ENCODE results near the gene SSH2.
A peak's percentile ranks its signal among the peaks of the same experiment; 100 is the strongest.
"Not testable (repeated sequence)": the region's sequence is repeated elsewhere in the genome, so short reads cannot be mapped to it uniquely, and the experiment has no call there.

Gene SSH2

GRCh38 chr17:29867643-29868181, 62.3 kb downstream of the SSH2 start:
- no peak overlapping the region for H3K4me3 ChIP-seq (ENCODE audit: low read length)
- H3K9ac ChIP-seq (ENCODE audit: low read length) = no peak overlapping the region
- H4K20me1 ChIP-seq (ENCODE audit: insufficient read depth, low read length) = no peaks in the 10 kb centered on the region
- no peak overlapping the region for H2AFZ ChIP-seq (ENCODE audit: low read length)
- no peak for DNase-seq
- no peaks in the 10 kb centered on the region for H3K36me3 ChIP-seq (replicated peaks; ENCODE audit: insufficient read depth, low read length)
- no peaks in the 10 kb centered on the region for H3K9me3 ChIP-seq (replicated peaks; ENCODE audit: insufficient read depth, low read length)
- H3K27ac ChIP-seq (ENCODE audit: low read length) = no peak overlapping the region
- H3K4me2 ChIP-seq (ENCODE audit: low read depth, low read length) = no peak overlapping the region
- peaks cover 37% of the 10 kb centered on the region for H3K79me2 ChIP-seq (ENCODE audit: low read length)
- H3K27me3 ChIP-seq (replicated peaks; ENCODE audit: insufficient read depth, low read length) = no peaks in the 10 kb centered on the region
- H3K4me1 ChIP-seq (ENCODE audit: low read length) = no peaks in the 10 kb centered on the region
- no peaks in the 10 kb centered on the region for H3K9me2 ChIP-seq (replicated peaks; ENCODE audit: insufficient read depth, low read length)
- TF ChIP-seq EZH2 (optimal IDR thresholded peaks at IDR 0.05; ENCODE audit: low read depth, low read length) (no peak), EZH2phosphoT487 (IDR thresholded peaks at IDR 0.05; ENCODE audit: low read length) (no peak)
- TF ChIP-seq, protein P1, sequence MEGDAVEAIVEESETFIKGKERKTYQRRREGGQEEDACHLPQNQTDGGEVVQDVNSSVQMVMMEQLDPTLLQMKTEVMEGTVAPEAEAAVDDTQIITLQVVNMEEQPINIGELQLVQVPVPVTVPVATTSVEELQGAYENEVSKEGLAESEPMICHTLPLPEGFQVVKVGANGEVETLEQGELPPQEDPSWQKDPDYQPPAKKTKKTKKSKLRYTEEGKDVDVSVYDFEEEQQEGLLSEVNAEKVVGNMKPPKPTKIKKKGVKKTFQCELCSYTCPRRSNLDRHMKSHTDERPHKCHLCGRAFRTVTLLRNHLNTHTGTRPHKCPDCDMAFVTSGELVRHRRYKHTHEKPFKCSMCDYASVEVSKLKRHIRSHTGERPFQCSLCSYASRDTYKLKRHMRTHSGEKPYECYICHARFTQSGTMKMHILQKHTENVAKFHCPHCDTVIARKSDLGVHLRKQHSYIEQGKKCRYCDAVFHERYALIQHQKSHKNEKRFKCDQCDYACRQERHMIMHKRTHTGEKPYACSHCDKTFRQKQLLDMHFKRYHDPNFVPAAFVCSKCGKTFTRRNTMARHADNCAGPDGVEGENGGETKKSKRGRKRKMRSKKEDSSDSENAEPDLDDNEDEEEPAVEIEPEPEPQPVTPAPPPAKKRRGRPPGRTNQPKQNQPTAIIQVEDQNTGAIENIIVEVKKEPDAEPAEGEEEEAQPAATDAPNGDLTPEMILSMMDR (IDR thresholded peaks at IDR 0.05; ENCODE audit: low read length) = peak; percentile 17
- H3F3A ChIP-seq (ENCODE audit: insufficient read depth, low read length) = no peaks in the 10 kb centered on the region

GRCh38 chr17:29866746-29867404, 63.2 kb downstream of the SSH2 start:
- Histone ChIP-seq H3K79me2 (ENCODE audit: low read length) (peaks cover 32% of the 10 kb centered on the region), H3K4me2 (ENCODE audit: low read depth, low read length) (no peak overlapping the region), H3K4me1 (ENCODE audit: low read length) (no peaks in the 10 kb centered on the region), H3K9me2 (replicated peaks; ENCODE audit: insufficient read depth, low read length) (no peaks in the 10 kb centered on the region), H3K36me3 (replicated peaks; ENCODE audit: insufficient read depth, low read length) (no peaks in the 10 kb centered on the region), H3K4me3 (ENCODE audit: low read length) (no peak overlapping the region), H4K20me1 (ENCODE audit: insufficient read depth, low read length) (no peaks in the 10 kb centered on the region), H3K9me3 (replicated peaks; ENCODE audit: insufficient read depth, low read length) (no peaks in the 10 kb centered on the region), H3F3A (ENCODE audit: insufficient read depth, low read length) (no peaks in the 10 kb centered on the region), H3K27me3 (replicated peaks; ENCODE audit: insufficient read depth, low read length) (no peaks in the 10 kb centered on the region), H3K27ac (ENCODE audit: low read length) (no peak overlapping the region), H3K9ac (ENCODE audit: low read length) (no peak overlapping the region), H2AFZ (ENCODE audit: low read length) (no peak overlapping the region)
- TF ChIP-seq, protein P1 (IDR thresholded peaks at IDR 0.05; ENCODE audit: low read length) = no peak
- TF ChIP-seq EZH2phosphoT487 (IDR thresholded peaks at IDR 0.05; ENCODE audit: low read length) (no peak), EZH2 (optimal IDR thresholded peaks at IDR 0.05; ENCODE audit: low read depth, low read length) (no peak)
- DNase-seq = no peak

DNA sequence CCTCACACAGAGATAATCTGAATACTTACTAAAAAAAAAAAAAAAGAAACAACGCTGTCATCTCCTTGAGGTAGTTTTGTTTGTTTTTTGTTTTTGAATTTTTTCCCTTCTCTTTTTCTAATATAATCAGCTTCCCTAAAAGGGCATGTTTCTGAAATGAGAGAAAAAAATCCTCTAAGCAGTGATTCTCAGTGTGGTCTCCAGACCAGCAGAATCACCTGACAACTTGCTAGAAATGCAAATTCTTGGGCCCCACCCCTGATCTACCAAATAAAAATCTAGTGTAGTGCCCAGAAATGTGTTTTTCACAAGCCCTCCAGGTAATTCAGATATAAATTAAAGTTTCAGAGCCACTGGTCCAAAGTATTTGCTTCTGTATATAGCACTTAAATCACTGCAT, 65.4 kb downstream of the SSH2 start:
- no peaks in the 10 kb centered on the region for H3K4me1 ChIP-seq (ENCODE audit: low read length)
- no peak for DNase-seq
- no peak overlapping the region for H3K4me3 ChIP-seq (ENCODE audit: low read length)
- H3F3A ChIP-seq (ENCODE audit: insufficient read depth, low read length) = no peaks in the 10 kb centered on the region
- H3K27me3 ChIP-seq (replicated peaks; ENCODE audit: insufficient read depth, low read length) = no peaks in the 10 kb centered on the region
- H3K36me3 ChIP-seq (replicated peaks; ENCODE audit: insufficient read depth, low read length) = no peaks in the 10 kb centered on the region
- H3K4me2 ChIP-seq (ENCODE audit: low read depth, low read length) = no peak overlapping the region
- no peak overlapping the region for H2AFZ ChIP-seq (ENCODE audit: low read length)
- H3K27ac ChIP-seq (ENCODE audit: low read length) = no peak overlapping the region
- no peaks in the 10 kb centered on the region for H4K20me1 ChIP-seq (ENCODE audit: insufficient read depth, low read length)
- H3K9me2 ChIP-seq (replicated peaks; ENCODE audit: insufficient read depth, low read length) = no peaks in the 10 kb centered on the region
- peaks cover 26% of the 10 kb centered on the region for H3K79me2 ChIP-seq (ENCODE audit: low read length)
- no peaks in the 10 kb centered on the region for H3K9me3 ChIP-seq (replicated peaks; ENCODE audit: insufficient read depth, low read length)
- H3K9ac ChIP-seq (ENCODE audit: low read length) = no peak overlapping the region
- TF ChIP-seq, protein P1 (IDR thresholded peaks at IDR 0.05; ENCODE audit: low read length) = no peak
- TF ChIP-seq EZH2phosphoT487 (IDR thresholded peaks at IDR 0.05; ENCODE audit: low read length) (no peak), EZH2 (optimal IDR thresholded peaks at IDR 0.05; ENCODE audit: low read depth, low read length) (no peak)

GRCh38 chr17:29864123-29864522, 65.9 kb downstream of the SSH2 start:
- H3K9me2 ChIP-seq (replicated peaks; ENCODE audit: insufficient read depth, low read length); H3K4me2 ChIP-seq (ENCODE audit: low read depth, low read length); DNase-seq; H4K20me1 ChIP-seq (ENCODE audit: insufficient read depth, low read length); H3K9ac ChIP-seq (ENCODE audit: low read length); H3K4me1 ChIP-seq (ENCODE audit: low read length); H3K4me3 ChIP-seq (ENCODE audit: low read length); H3K36me3 ChIP-seq (replicated peaks; ENCODE audit: insufficient read depth, low read length); H2AFZ ChIP-seq (ENCODE audit: low read length); H3F3A ChIP-seq (ENCODE audit: insufficient read depth, low read length); H3K27me3 ChIP-seq (replicated peaks; ENCODE audit: insufficient read depth, low read length); H3K9me3 ChIP-seq (replicated peaks; ENCODE audit: insufficient read depth, low read length); H3K27ac ChIP-seq (ENCODE audit: low read length): not testable (repeated sequence)
- H3K79me2 ChIP-seq (ENCODE audit: low read length) = peaks cover 25% of the 10 kb centered on the region
